Measurements from ENCODE around the gene ENTR1. TPM values are rescaled to one million over a fixed set of nuclear protein-coding genes. Genes with fewer than 3 reads are reported as not detected.

The ENTR1 gene
- total and polyA plus RNA-seq, 2 of the 13 experiments (the other 11 are each of a cell fraction or from before 2014, with no cell fraction given): 70.1 to 76.4 TPM

DNA sequence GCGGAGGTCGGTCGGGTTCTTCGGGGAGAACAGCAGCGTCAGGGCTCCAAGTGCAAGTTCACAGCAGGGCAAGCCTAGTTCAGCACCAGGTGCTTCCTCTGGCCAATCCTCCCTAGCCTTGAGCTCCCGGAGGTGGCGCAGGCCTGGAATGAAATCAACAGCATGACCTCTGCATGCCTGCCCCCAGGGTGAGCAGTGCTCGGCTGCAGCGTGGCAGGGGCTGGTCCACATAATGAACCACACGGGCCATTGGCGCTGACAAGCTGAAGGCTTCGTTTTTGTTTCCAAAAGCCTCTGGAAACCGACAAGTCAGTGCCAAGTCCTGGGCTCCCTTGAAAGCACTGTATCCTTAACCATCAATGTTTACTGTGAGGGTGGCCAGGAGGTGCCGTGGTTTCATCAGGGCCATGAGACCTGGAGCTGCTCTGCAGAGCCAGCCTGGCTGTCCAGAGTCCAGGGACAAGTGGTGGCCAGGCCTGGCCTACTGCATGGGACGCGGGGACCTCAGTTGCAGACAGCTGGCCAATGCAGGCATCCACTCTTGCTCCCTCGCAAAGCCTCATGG is 31.3 kb upstream of the ENTR1 start (continued):
- TF ChIP-seq FIP1L1 (IDR thresholded peaks at IDR 0.05; ENCODE audit: borderline replicate concordance, insufficient read depth, low read depth, low read length) (no peak), KDM5A (IDR thresholded peaks at IDR 0.05; ENCODE audit: borderline replicate concordance, low read length) (no peak), ZNF629 (CRISPR knock-in tag; conservative IDR thresholded peaks at IDR 0.05) (no peak), TCF12 (IDR thresholded peaks at IDR 0.05) (no peak), TCF12 (CRISPR knock-in tag; IDR thresholded peaks at IDR 0.05) (no peak), ARNTL (CRISPR knock-in tag; IDR thresholded peaks at IDR 0.05) (0 out of 2 replicates have a peak, but pooled peaks have one; percentile 26), ZNF263 (CRISPR knock-in tag; IDR thresholded peaks at IDR 0.05) (no peak), SAP130 (CRISPR knock-in tag; IDR thresholded peaks at IDR 0.05; ENCODE audit: low read depth) (peak; percentile 70), ZNF768 (CRISPR knock-in tag; IDR thresholded peaks at IDR 0.05) (no peak), AGO2 (optimal IDR thresholded peaks at IDR 0.05; ENCODE audit: low read depth, low read length) (peak; percentile 43), ZNF687 (CRISPR knock-in tag; IDR thresholded peaks at IDR 0.05) (peak; percentile 95), ZNF746 (CRISPR knock-in tag; IDR thresholded peaks at IDR 0.05) (0 out of 2 replicates have a peak, but pooled peaks have one; percentile 39), ZNF20 (CRISPR knock-in tag; IDR thresholded peaks at IDR 0.05) (no peak), ZNF558 (CRISPR knock-in tag; IDR thresholded peaks at IDR 0.05; ENCODE audit: borderline replicate concordance) (0 out of 2 replicates have a peak, but pooled peaks have one; percentile 31), ZMYM3 (CRISPR knock-in tag; IDR thresholded peaks at IDR 0.05) (0 out of 2 replicates have a peak, but pooled peaks have one; percentile 16)
- TF ChIP-seq, protein P1, sequence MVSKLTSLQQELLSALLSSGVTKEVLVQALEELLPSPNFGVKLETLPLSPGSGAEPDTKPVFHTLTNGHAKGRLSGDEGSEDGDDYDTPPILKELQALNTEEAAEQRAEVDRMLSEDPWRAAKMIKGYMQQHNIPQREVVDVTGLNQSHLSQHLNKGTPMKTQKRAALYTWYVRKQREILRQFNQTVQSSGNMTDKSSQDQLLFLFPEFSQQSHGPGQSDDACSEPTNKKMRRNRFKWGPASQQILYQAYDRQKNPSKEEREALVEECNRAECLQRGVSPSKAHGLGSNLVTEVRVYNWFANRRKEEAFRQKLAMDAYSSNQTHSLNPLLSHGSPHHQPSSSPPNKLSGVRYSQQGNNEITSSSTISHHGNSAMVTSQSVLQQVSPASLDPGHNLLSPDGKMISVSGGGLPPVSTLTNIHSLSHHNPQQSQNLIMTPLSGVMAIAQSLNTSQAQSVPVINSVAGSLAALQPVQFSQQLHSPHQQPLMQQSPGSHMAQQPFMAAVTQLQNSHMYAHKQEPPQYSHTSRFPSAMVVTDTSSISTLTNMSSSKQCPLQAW (CRISPR knock-in tag; IDR thresholded peaks at IDR 0.05): peak; percentile 54; the same call in 1 of the 2 replicates
- TF ChIP-seq, protein P2, sequence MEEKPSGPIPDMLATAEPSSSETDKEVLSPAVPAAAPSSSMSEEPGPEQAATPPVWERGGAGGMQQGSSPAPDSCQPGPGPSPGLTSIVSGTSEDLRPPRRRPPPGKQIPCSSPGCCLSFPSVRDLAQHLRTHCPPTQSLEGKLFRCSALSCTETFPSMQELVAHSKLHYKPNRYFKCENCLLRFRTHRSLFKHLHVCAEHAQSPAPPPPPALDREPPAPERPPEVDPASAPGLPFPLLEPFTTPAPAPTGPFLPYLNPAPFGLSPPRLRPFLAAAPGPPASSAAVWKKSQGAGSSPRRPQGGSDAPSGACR (CRISPR knock-in tag; IDR thresholded peaks at IDR 0.05): 0 out of 2 replicates have a peak, but pooled peaks have one; percentile 19
- TF ChIP-seq, protein P3, sequence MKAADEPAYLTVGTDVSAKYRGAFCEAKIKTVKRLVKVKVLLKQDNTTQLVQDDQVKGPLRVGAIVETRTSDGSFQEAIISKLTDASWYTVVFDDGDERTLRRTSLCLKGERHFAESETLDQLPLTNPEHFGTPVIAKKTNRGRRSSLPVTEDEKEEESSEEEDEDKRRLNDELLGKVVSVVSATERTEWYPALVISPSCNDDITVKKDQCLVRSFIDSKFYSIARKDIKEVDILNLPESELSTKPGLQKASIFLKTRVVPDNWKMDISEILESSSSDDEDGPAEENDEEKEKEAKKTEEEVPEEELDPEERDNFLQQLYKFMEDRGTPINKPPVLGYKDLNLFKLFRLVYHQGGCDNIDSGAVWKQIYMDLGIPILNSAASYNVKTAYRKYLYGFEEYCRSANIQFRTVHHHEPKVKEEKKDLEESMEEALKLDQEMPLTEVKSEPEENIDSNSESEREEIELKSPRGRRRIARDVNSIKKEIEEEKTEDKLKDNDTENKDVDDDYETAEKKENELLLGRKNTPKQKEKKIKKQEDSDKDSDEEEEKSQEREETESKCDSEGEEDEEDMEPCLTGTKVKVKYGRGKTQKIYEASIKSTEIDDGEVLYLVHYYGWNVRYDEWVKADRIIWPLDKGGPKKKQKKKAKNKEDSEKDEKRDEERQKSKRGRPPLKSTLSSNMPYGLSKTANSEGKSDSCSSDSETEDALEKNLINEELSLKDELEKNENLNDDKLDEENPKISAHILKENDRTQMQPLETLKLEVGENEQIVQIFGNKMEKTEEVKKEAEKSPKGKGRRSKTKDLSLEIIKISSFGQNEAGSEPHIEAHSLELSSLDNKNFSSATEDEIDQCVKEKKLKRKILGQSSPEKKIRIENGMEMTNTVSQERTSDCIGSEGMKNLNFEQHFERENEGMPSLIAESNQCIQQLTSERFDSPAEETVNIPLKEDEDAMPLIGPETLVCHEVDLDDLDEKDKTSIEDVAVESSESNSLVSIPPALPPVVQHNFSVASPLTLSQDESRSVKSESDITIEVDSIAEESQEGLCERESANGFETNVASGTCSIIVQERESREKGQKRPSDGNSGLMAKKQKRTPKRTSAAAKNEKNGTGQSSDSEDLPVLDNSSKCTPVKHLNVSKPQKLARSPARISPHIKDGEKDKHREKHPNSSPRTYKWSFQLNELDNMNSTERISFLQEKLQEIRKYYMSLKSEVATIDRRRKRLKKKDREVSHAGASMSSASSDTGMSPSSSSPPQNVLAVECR (CRISPR knock-in tag; IDR thresholded peaks at IDR 0.05; ENCODE audit: borderline replicate concordance): peak; percentile 67; the same call in 1 of the 2 replicates

Data from HepG2 (cell line).